ENCODE data around the gene GCLC. TPM values are rescaled to one million over a fixed set of nuclear protein-coding genes. Genes with fewer than 3 reads are reported as not detected.

The GCLC gene
- polyA plus RNA-seq, 4 donors = 18.7 to 28.3 (median 23.9) TPM

- DNase-seq (ENCODE audit: low read depth in 4 of 4, low spot score in 2 of 4) = no peak
These were observed 83.8 kb downstream of the GCLC start for GRCh38 chr6:53461041-53461656.

GRCh38 chr6:53458105-53458866, 86.6 kb downstream of the GCLC start:
- no peak for DNase-seq (ENCODE audit: low read depth in 4 of 4, low spot score in 2 of 4)

GRCh38 chr6:53456809-53457208, 88.1 kb downstream of the GCLC start:
- no peak for DNase-seq (ENCODE audit: low read depth in 4 of 4, low spot score in 2 of 4)

GRCh38 chr6:53455678-53456077, 89.2 kb downstream of the GCLC start:
- DNase-seq (ENCODE audit: low read depth in 4 of 4, low spot score in 2 of 4) = no peak

- no peak for DNase-seq (ENCODE audit: low read depth in 4 of 4, low spot score in 2 of 4)
These were observed 93.7 kb downstream of the GCLC start for GRCh38 chr6:53451165-53451564.

- DNase-seq (ENCODE audit: low read depth in 4 of 4, low spot score in 2 of 4) = no peak
These were observed 97.0 kb downstream of the GCLC start for GRCh38 chr6:53447865-53448264.

Other genes starting within 250 kb of the GCLC start
- 10 to 100 TPM; 68.6 to 79.9 (median 74.4) TPM for gene ELOVL5, start 196.2 kb downstream of the GCLC start, polyA plus RNA-seq (ENCODE audit: insufficient read length in 4 of 4)
- 1 to 10 TPM; 1.8 to 5.3 (median 2.7) TPM for gene KLHL31, start 120.7 kb upstream of the GCLC start, polyA plus RNA-seq (ENCODE audit: insufficient read length in 4 of 4)
- 10 to 100 TPM; 24.1 to 32.4 (median 25.3) TPM for gene LRRC1, start 249.9 kb upstream of the GCLC start, polyA plus RNA-seq (ENCODE audit: insufficient read length in 4 of 4)

Measured in left renal cortex interstitium (tissue), 4 donors.